Measurements from ENCODE around the gene SLC35B1.

Gene SLC35B1

DNA sequence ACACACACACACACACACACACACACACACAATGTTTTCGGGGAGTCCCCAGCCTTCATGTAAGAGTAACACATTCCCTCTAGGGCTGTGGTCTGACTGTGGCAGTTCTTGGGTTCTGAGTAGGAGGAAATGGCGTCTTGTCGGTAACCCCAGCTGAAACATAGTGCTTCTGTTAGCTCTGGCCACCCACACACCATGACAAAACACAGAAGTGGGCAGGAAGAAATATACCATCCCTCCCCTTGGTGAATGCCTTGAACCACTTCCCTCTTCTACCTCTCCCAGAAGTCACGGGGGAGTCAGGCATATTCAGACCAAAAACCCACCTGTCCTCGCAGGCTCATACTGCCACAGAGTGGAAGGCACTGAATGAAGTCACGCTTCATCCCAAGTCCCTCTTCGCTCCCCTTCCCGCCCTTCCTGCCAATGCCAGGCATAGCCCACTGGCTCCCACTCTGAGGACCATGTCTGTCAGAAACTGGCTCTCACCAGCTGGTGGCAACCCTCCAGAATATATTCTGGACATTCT, 11.5 kb downstream of the SLC35B1 start:
- Histone ChIP-seq H2BK15ac (ENCODE audit: low read depth, poor library complexity, severe bottlenecking) (no peak overlapping the region), H3K36me3 (ENCODE audit: control insufficient read depth in 1 of 2, insufficient read depth in 2 of 2, low read depth in 1 of 2, low read length in 2 of 2) (peaks cover 16 to 22% of the 10 kb centered on the region in 2 experiments), H4K8ac (ENCODE audit: low read length) (no peak overlapping the region), H3K27me3 (ENCODE audit: control insufficient read depth in 1 of 2, insufficient read depth in 1 of 2, low read length in 2 of 2) (peaks cover 4 to 10% of the 10 kb centered on the region in 2 experiments), H2BK5ac (ENCODE audit: low read depth, low read length, poor library complexity, severe bottlenecking) (no peak overlapping the region), H3K23ac (ENCODE audit: low read length in 2 of 2) (no peak overlapping the region), H3K4me2 (ENCODE audit: low read length, poor library complexity, severe bottlenecking) (no peak overlapping the region), H3K9ac (ENCODE audit: low read length) (no peak overlapping the region), H3K4ac (ENCODE audit: low read depth in 1 of 2, low read length in 2 of 2) (no peak overlapping the region), H4K91ac (ENCODE audit: low read length) (no peak overlapping the region), H3K14ac (ENCODE audit: low read length in 2 of 2) (no peak overlapping the region), H3K4me3 (ENCODE audit: insufficient read depth in 1 of 2, low read depth in 1 of 2, low read length in 2 of 2) (no peak overlapping the region), H3K27ac (ENCODE audit: low read length, poor library complexity, severe bottlenecking) (no peak overlapping the region), H3K18ac (ENCODE audit: low read depth in 1 of 2, low read length in 2 of 2) (no peak overlapping the region), H2AK5ac (ENCODE audit: low read length, severe bottlenecking) (no peak overlapping the region), H3K9me3 (ENCODE audit: control insufficient read depth, low read length) (no peaks in the 10 kb centered on the region), H2BK12ac (ENCODE audit: low read length in 2 of 2) (peak overlapping the region in 1 of 2 experiments; percentile 25), H2AFZ (ENCODE audit: low read depth, low read length) (no peak overlapping the region), H3K4me1 (ENCODE audit: control insufficient read depth, insufficient read depth, low read depth, low read length) (no peaks in the 10 kb centered on the region), H2BK120ac (ENCODE audit: low read depth, low read length) (no peak overlapping the region), H3K79me1 (replicated peaks; ENCODE audit: low read length, poor library complexity, severe bottlenecking) (no peaks in the 10 kb centered on the region)
- DNase-seq, result no peak
- WGBS, result 81% methylated on average over 8 of the region's 8 CpGs

DNA sequence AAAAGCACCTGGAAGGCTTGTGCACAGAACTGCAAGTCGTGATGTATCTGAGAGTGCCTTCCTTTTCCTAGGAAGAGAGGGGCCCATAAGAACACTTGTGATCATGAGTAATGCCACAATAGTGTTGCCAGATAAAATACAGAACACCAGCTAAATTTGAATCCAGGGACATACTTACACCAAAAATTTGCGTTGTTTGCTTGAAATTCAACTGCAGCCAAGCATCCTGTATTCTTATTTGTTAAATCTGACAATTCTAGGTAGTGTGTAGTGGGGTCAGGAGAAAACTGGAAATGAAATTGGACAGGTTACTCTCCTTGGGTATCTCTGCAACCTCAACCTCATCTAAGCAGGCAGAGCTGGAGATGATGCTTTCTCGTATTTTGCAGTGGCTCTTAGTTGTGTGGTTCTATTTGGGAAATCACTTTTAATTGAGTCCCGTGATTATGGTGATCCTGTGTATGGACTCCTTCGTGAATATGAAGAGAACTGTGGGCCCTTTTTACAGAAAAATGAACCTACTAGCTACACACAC, 12.0 kb downstream of the SLC35B1 start:
- H3K27me3 ChIP-seq (ENCODE audit: control insufficient read depth in 1 of 2, insufficient read depth in 1 of 2, low read length in 2 of 2), result peaks cover 4 to 10% of the 10 kb centered on the region in 2 experiments
- DNase-seq, result no peak
- no peaks in the 10 kb centered on the region for H3K9me3 ChIP-seq (ENCODE audit: control insufficient read depth, low read length)
- no peak overlapping the region for H4K91ac ChIP-seq (ENCODE audit: low read length)
- H3K23ac ChIP-seq (ENCODE audit: low read length in 2 of 2), result no peak overlapping the region
- no peaks in the 10 kb centered on the region for H3K79me1 ChIP-seq (replicated peaks; ENCODE audit: low read length, poor library complexity, severe bottlenecking)
- WGBS, result 7% methylated on average over 2 of the region's 5 CpGs
- H3K4me3 ChIP-seq (ENCODE audit: insufficient read depth in 1 of 2, low read depth in 1 of 2, low read length in 2 of 2), result no peak overlapping the region
- no peak overlapping the region for H2BK15ac ChIP-seq (ENCODE audit: low read depth, poor library complexity, severe bottlenecking)
- no peak overlapping the region for H3K4ac ChIP-seq (ENCODE audit: low read depth in 1 of 2, low read length in 2 of 2)
- H2AK5ac ChIP-seq (ENCODE audit: low read length, severe bottlenecking), result no peak overlapping the region
- H2BK5ac ChIP-seq (ENCODE audit: low read depth, low read length, poor library complexity, severe bottlenecking), result no peak overlapping the region
- no peak overlapping the region for H2BK120ac ChIP-seq (ENCODE audit: low read depth, low read length)
- no peak overlapping the region for H3K27ac ChIP-seq (ENCODE audit: low read length, poor library complexity, severe bottlenecking)
- H3K9ac ChIP-seq (ENCODE audit: low read length), result no peak overlapping the region
- no peak overlapping the region for H3K4me2 ChIP-seq (ENCODE audit: low read length, poor library complexity, severe bottlenecking)
- no peaks in the 10 kb centered on the region for H3K4me1 ChIP-seq (ENCODE audit: control insufficient read depth, insufficient read depth, low read depth, low read length)
- no peak overlapping the region for H3K14ac ChIP-seq (ENCODE audit: low read length in 2 of 2)
- peaks cover 13 to 17% of the 10 kb centered on the region in 2 experiments for H3K36me3 ChIP-seq (ENCODE audit: control insufficient read depth in 1 of 2, insufficient read depth in 2 of 2, low read depth in 1 of 2, low read length in 2 of 2)
- H2AFZ ChIP-seq (ENCODE audit: low read depth, low read length), result no peak overlapping the region
- no peak overlapping the region for H3K18ac ChIP-seq (ENCODE audit: low read depth in 1 of 2, low read length in 2 of 2)
- H2BK12ac ChIP-seq (ENCODE audit: low read length in 2 of 2), result no peak overlapping the region
- H4K8ac ChIP-seq (ENCODE audit: low read length), result no peak overlapping the region

GRCh38 chr17:49694847-49695697, 12.7 kb downstream of the SLC35B1 start:
- H4K91ac ChIP-seq (ENCODE audit: low read length), result no peak overlapping the region
- no peak overlapping the region for H3K9ac ChIP-seq (ENCODE audit: low read length)
- H3K4me3 ChIP-seq (ENCODE audit: insufficient read depth in 1 of 2, low read depth in 1 of 2, low read length in 2 of 2), result no peak overlapping the region
- H2BK12ac ChIP-seq (ENCODE audit: low read length in 2 of 2), result no peak overlapping the region
- no peak overlapping the region for H3K23ac ChIP-seq (ENCODE audit: low read length in 2 of 2)
- no peak overlapping the region for H3K4me2 ChIP-seq (ENCODE audit: low read length, poor library complexity, severe bottlenecking)
- H3K18ac ChIP-seq (ENCODE audit: low read depth in 1 of 2, low read length in 2 of 2), result no peak overlapping the region
- H3K27me3 ChIP-seq (ENCODE audit: control insufficient read depth in 1 of 2, insufficient read depth in 1 of 2, low read length in 2 of 2), result peaks cover 4 to 10% of the 10 kb centered on the region in 2 experiments
- H3K9me3 ChIP-seq (ENCODE audit: control insufficient read depth, low read length), result no peaks in the 10 kb centered on the region
- no peak overlapping the region for H4K8ac ChIP-seq (ENCODE audit: low read length)
- no peak overlapping the region for H2AK5ac ChIP-seq (ENCODE audit: low read length, severe bottlenecking)
- H3K4me1 ChIP-seq (ENCODE audit: control insufficient read depth, insufficient read depth, low read depth, low read length), result no peaks in the 10 kb centered on the region
- peak; percentile 35 for DNase-seq
- 58% methylated on average over 16 of the region's 16 CpGs for WGBS
- no peak overlapping the region for H2BK120ac ChIP-seq (ENCODE audit: low read depth, low read length)
- H3K14ac ChIP-seq (ENCODE audit: low read length in 2 of 2), result no peak overlapping the region
- H3K27ac ChIP-seq (ENCODE audit: low read length, poor library complexity, severe bottlenecking), result no peak overlapping the region
- H2BK5ac ChIP-seq (ENCODE audit: low read depth, low read length, poor library complexity, severe bottlenecking), result no peak overlapping the region
- H3K4ac ChIP-seq (ENCODE audit: low read depth in 1 of 2, low read length in 2 of 2), result no peak overlapping the region
- H3K36me3 ChIP-seq (ENCODE audit: control insufficient read depth in 1 of 2, insufficient read depth in 2 of 2, low read depth in 1 of 2, low read length in 2 of 2), result peaks cover 6 to 10% of the 10 kb centered on the region in 2 experiments
- no peak overlapping the region for H2AFZ ChIP-seq (ENCODE audit: low read depth, low read length)
- H3K79me1 ChIP-seq (replicated peaks; ENCODE audit: low read length, poor library complexity, severe bottlenecking), result no peaks in the 10 kb centered on the region
- H2BK15ac ChIP-seq (ENCODE audit: low read depth, poor library complexity, severe bottlenecking), result no peak overlapping the region

GRCh38 chr17:49692751-49693150, 15.0 kb downstream of the SLC35B1 start:
- no peak overlapping the region for H4K8ac ChIP-seq (ENCODE audit: low read length)
- H3K9ac ChIP-seq (ENCODE audit: low read length), result no peak overlapping the region
- no peak for DNase-seq
- H3K4me3 ChIP-seq (ENCODE audit: insufficient read depth in 1 of 2, low read depth in 1 of 2, low read length in 2 of 2), result no peak overlapping the region
- no peak overlapping the region for H3K4me2 ChIP-seq (ENCODE audit: low read length, poor library complexity, severe bottlenecking)
- no peak overlapping the region for H2BK12ac ChIP-seq (ENCODE audit: low read length in 2 of 2)
- no peak overlapping the region for H2AK5ac ChIP-seq (ENCODE audit: low read length, severe bottlenecking)
- H3K23ac ChIP-seq (ENCODE audit: low read length in 2 of 2), result no peak overlapping the region
- no peak overlapping the region for H2BK5ac ChIP-seq (ENCODE audit: low read depth, low read length, poor library complexity, severe bottlenecking)
- H3K27ac ChIP-seq (ENCODE audit: low read length, poor library complexity, severe bottlenecking), result no peak overlapping the region
- H3K4me1 ChIP-seq (ENCODE audit: control insufficient read depth, insufficient read depth, low read depth, low read length), result no peaks in the 10 kb centered on the region
- WGBS, result 85% methylated on average over 4 of the region's 4 CpGs
- H2BK15ac ChIP-seq (ENCODE audit: low read depth, poor library complexity, severe bottlenecking), result no peak overlapping the region
- no peak overlapping the region for H3K4ac ChIP-seq (ENCODE audit: low read depth in 1 of 2, low read length in 2 of 2)
- no peak overlapping the region for H3K14ac ChIP-seq (ENCODE audit: low read length in 2 of 2)
- peaks cover 4 to 10% of the 10 kb centered on the region in 2 experiments for H3K27me3 ChIP-seq (ENCODE audit: control insufficient read depth in 1 of 2, insufficient read depth in 1 of 2, low read length in 2 of 2)
- H3K79me1 ChIP-seq (replicated peaks; ENCODE audit: low read length, poor library complexity, severe bottlenecking), result no peaks in the 10 kb centered on the region
- no peaks in the 10 kb centered on the region for H3K9me3 ChIP-seq (ENCODE audit: control insufficient read depth, low read length)
- no peak overlapping the region for H2AFZ ChIP-seq (ENCODE audit: low read depth, low read length)
- no peak overlapping the region for H3K18ac ChIP-seq (ENCODE audit: low read depth in 1 of 2, low read length in 2 of 2)
- no peaks in the 10 kb centered on the region for H3K36me3 ChIP-seq (ENCODE audit: control insufficient read depth in 1 of 2, insufficient read depth in 2 of 2, low read depth in 1 of 2, low read length in 2 of 2)
- no peak overlapping the region for H4K91ac ChIP-seq (ENCODE audit: low read length)
- no peak overlapping the region for H2BK120ac ChIP-seq (ENCODE audit: low read depth, low read length)

All from mesenchymal stem cell (in vitro differentiated cells and primary cell).